HEK293 (cell line): ENCODE measurements around the gene MARCHF10.

Experiments
- CTCF ChIA-PET: fragments of 350-600 bp; formaldehyde crosslinking; extraction: SDS; loops from one replicate; lab custom pipeline; 2021; ENCODE audit warnings: antibody characterized with exemption; lab: Yijun Ruan, JAX
- POLR2A ChIA-PET: fragments of 300-600 bp; formaldehyde crosslinking; extraction: SDS; loops from one replicate; lab custom pipeline; 2020; ENCODE audit warnings: antibody characterized with exemption, inconsistent platforms; lab: Yijun Ruan, JAX
- H3K27ac ChIP-seq: fragments of 200-500 bp; sonication (Bioruptor generic); 2 replicates; pipeline ENCODE4 v1.5.1; 2014; ENCODE audit warnings: low read depth, low read length, control low read depth, inconsistent platforms; ENCODE audit errors: extremely low read depth
- H3K36me3 ChIP-seq, 2 experiments: fragments of 200-500 bp in 1 of 2; sonication (Bioruptor generic) in 1 of 2; 1 replicate in 1 of 2; 2 replicates in 1 of 2; pipeline ENCODE4 v1.5.1; 2014 to 2017; ENCODE audit warnings: inconsistent platforms in 2 of 2, low read length in 2 of 2; ENCODE audit not compliant: control insufficient read depth in 2 of 2, insufficient read depth in 1 of 2
- H3K4me1 ChIP-seq: fragments of 200-500 bp; sonication (Bioruptor generic); 2 replicates; pipeline ENCODE4 v1.5.1; 2014; ENCODE audit warnings: mild to moderate bottlenecking, low read length, inconsistent platforms; ENCODE audit not compliant: control insufficient read depth, insufficient read depth
- H3K4me3 ChIP-seq: 2 replicates; pipeline ENCODE4 v1.5.1; 2011; ENCODE audit warnings: low read depth, mild to moderate bottlenecking, control low read depth, low read length, moderate library complexity
- H3K9me3 ChIP-seq: fragments of 200-500 bp; sonication (Bioruptor generic); 2 replicates; pipeline ENCODE4 v1.5.1; 2014; ENCODE audit warnings: low read depth, low read length, inconsistent platforms; ENCODE audit not compliant: control insufficient read depth, insufficient read depth
- EGR2 ChIP-seq: fragments of 450-650 bp; formaldehyde crosslinking; IDR thresholded peaks from 2 replicates; pipeline ENCODE4 v1.5.1; 2016; ENCODE audit warnings: low read depth, missing biosample characterization, missing genetic modification characterization
- HOXD13 ChIP-seq: sonication (generic); formaldehyde crosslinking; IDR thresholded peaks from 2 replicates; pipeline ENCODE4 v1.8.0; 2022; ENCODE audit warnings: missing genetic modification reagents, borderline replicate concordance
- IKZF3 ChIP-seq: fragments of 450-650 bp; IDR thresholded peaks from 2 replicates; pipeline ENCODE4 v1.5.0; 2018; ENCODE audit warnings: missing biosample characterization, mild to moderate bottlenecking, missing genetic modification characterization, moderate library complexity
- MZF1 ChIP-seq: fragments of 450-650 bp; formaldehyde crosslinking; IDR thresholded peaks from 2 replicates; pipeline ENCODE4 v1.5.1; 2017; ENCODE audit warnings: missing biosample characterization, missing genetic modification characterization, borderline replicate concordance
- OSR2 ChIP-seq: fragments of 450-650 bp; formaldehyde crosslinking; IDR thresholded peaks from 2 replicates; pipeline ENCODE4 v1.5.1; 2016; ENCODE audit warnings: missing biosample characterization, missing genetic modification characterization
- ZBTB17 ChIP-seq: fragments of 450-650 bp; formaldehyde crosslinking; IDR thresholded peaks from 2 replicates; pipeline ENCODE4 v1.5.1; 2016; ENCODE audit warnings: missing biosample characterization, missing genetic modification characterization
- ZIC2 ChIP-seq: fragments of 450-650 bp; formaldehyde crosslinking; IDR thresholded peaks from 2 replicates; pipeline ENCODE4 v1.5.1; 2016; ENCODE audit warnings: missing biosample characterization, missing genetic modification characterization
- ZNF248 ChIP-seq: fragments of 450-650 bp; formaldehyde crosslinking; IDR thresholded peaks from 2 replicates; pipeline ENCODE4 v1.5.1; 2017; ENCODE audit warnings: missing biosample characterization, missing genetic modification characterization
- ZNF280C ChIP-seq: fragments of 450-650 bp; formaldehyde crosslinking; IDR thresholded peaks from 2 replicates; pipeline ENCODE4 v1.5.1; 2016; ENCODE audit warnings: missing biosample characterization, missing genetic modification characterization
- ZNF324 ChIP-seq: fragments of 450-650 bp; formaldehyde crosslinking; IDR thresholded peaks from 2 replicates; pipeline ENCODE4 v1.5.1; 2016; ENCODE audit warnings: missing biosample characterization, missing genetic modification characterization
- ZNF362 ChIP-seq: fragments of 450-650 bp; formaldehyde crosslinking; IDR thresholded peaks from 2 replicates; pipeline ENCODE4 v1.5.1; 2016; ENCODE audit warnings: missing biosample characterization, missing genetic modification characterization
- ZNF416 ChIP-seq: fragments of 450-650 bp; formaldehyde crosslinking; IDR thresholded peaks from 2 replicates; pipeline ENCODE4 v1.5.1; 2016; ENCODE audit warnings: missing biosample characterization, missing genetic modification characterization
- ZNF558 ChIP-seq: fragments of 450-650 bp; formaldehyde crosslinking; IDR thresholded peaks from 2 replicates; pipeline ENCODE4 v1.5.1; 2016; ENCODE audit warnings: missing biosample characterization, missing genetic modification characterization
- ZNF76 ChIP-seq: fragments of 450-650 bp; formaldehyde crosslinking; IDR thresholded peaks from 2 replicates; pipeline ENCODE4; 2016; ENCODE audit warnings: low read depth, missing biosample characterization, missing genetic modification characterization, borderline replicate concordance
- ZSCAN4 ChIP-seq: fragments of 450-650 bp; formaldehyde crosslinking; IDR thresholded peaks from 2 replicates; pipeline ENCODE4 v1.5.1; 2017; ENCODE audit warnings: missing biosample characterization, missing genetic modification characterization
- ZXDB ChIP-seq: fragments of 450-650 bp; formaldehyde crosslinking; IDR thresholded peaks from 2 replicates; pipeline ENCODE4 v1.5.1; 2016; ENCODE audit warnings: missing biosample characterization, missing genetic modification characterization
- TF ChIP-seq, protein P1 (sequence below): fragments of 450-650 bp; formaldehyde crosslinking; IDR thresholded peaks from 2 replicates; pipeline ENCODE4 v1.5.1; 2016; ENCODE audit warnings: missing biosample characterization, missing genetic modification characterization

MARCHF10 gene

DNA sequence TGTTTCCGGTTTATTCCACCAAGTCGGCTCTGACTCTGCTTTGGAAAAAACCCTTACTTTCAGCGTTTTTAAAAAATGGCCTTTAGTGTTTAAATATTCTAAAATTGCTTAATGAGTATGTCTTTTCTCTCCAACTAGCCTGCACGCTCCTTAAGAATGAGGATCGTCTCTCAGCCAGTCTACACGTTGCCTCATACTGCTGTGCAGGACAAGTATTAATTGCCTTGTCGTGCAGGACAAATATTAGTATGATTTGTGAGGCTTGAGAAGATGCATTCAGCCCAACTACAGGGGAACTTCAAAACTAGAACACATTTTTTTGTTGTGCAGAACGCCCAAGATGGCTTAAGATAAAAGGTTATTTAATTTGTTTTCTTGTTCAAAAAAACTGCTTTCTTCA is 61.2 kb downstream of the MARCHF10 start (continued):
- no peak for TF ChIP-seq ZXDB (tag by site-specific recombination)
- TF ChIP-seq, all 188 proteins: peak for 0

GRCh38 chr17:62745806-62746205 is 62.3 kb downstream of the MARCHF10 start:
- ChIA-PET CTCF (no interaction called here), POLR2A (no interaction called here)
- Histone ChIP-seq H3K4me1 (no peaks in the 10 kb centered on the region), H3K4me3 (no peak overlapping the region), H3K27ac (no peak overlapping the region), H3K9me3 (no peaks in the 10 kb centered on the region), H3K36me3 (no peaks in the 10 kb centered on the region)
- TF ChIP-seq ZNF362 (tag by site-specific recombination) = no peak
- no peak for TF ChIP-seq HOXD13
- TF ChIP-seq, protein P1, sequence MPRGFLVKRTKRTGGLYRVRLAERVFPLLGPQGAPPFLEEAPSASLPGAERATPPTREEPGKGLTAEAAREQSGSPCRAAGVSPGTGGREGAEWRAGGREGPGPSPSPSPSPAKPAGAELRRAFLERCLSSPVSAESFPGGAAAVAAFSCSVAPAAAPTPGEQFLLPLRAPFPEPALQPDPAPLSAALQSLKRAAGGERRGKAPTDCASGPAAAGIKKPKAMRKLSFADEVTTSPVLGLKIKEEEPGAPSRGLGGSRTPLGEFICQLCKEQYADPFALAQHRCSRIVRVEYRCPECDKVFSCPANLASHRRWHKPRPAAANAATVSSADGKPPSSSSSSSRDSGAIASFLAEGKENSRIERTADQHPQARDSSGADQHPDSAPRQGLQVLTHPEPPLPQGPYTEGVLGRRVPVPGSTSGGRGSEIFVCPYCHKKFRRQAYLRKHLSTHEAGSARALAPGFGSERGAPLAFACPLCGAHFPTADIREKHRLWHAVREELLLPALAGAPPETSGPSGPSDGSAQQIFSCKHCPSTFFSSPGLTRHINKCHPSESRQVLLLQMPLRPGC (tag by site-specific recombination) = no peak
- no peak for TF ChIP-seq ZNF324 (tag by site-specific recombination)
- no peak for TF ChIP-seq ZNF416 (tag by site-specific recombination)

GRCh38 chr17:62744259-62744658 is 63.9 kb downstream of the MARCHF10 start:
- ChIA-PET POLR2A (no interaction called here), CTCF (interaction anchor here (0.7 kb wide), 1 partner anchor 348 kb away, joined by 3 read pairs; no protein-coding TSS in a partner anchor)
- Histone ChIP-seq H3K36me3 (no peaks in the 10 kb centered on the region), H3K4me1 (no peaks in the 10 kb centered on the region), H3K4me3 (no peak overlapping the region), H3K9me3 (no peaks in the 10 kb centered on the region), H3K27ac (no peak overlapping the region)
- no peak for TF ChIP-seq ZNF76 (tag by site-specific recombination)
- no peak for TF ChIP-seq IKZF3 (tag by site-specific recombination)
- TF ChIP-seq ZNF248 (tag by site-specific recombination) = no peak

DNA sequence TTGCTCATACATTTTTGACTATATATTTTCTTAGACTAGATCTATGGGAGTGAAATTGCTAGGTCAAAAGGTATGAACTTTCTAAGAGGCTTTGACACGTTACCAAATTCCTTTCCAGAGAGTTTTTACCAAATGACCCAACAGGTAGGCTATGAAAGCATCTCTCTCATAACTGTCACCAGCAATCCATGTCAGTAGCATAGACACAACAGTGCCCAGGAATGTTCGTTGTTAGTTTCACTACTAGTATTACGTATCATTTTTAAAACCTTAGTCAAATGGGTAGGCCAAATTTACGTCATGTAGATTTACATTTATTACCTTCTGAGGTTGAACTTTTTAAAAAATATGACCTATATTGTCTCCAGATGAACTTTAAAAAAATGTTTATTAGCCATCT is 66.8 kb downstream of the MARCHF10 start:
- Histone ChIP-seq H3K4me3 (no peak overlapping the region), H3K9me3 (no peaks in the 10 kb centered on the region), H3K36me3 (no peaks in the 10 kb centered on the region), H3K27ac (no peak overlapping the region), H3K4me1 (no peaks in the 10 kb centered on the region)
- ChIA-PET CTCF (no interaction called here), POLR2A (interaction anchor here (1.2 kb wide), 1 partner anchor 13 kb away, joined by 3 read pairs; no protein-coding TSS in a partner anchor)
- no peak for TF ChIP-seq OSR2 (tag by site-specific recombination)
- TF ChIP-seq MZF1 (tag by site-specific recombination) = 0 out of 2 replicates have a peak, but pooled peaks have one; percentile 1

- peaks cover 5% of the 10 kb centered on the region for H3K4me1 ChIP-seq
- no peaks in the 10 kb centered on the region for H3K9me3 ChIP-seq
- H3K4me3 ChIP-seq = no peak overlapping the region
- no peaks in the 10 kb centered on the region for H3K36me3 ChIP-seq
- POLR2A ChIA-PET = interaction anchor here (1.2 kb wide), 1 partner anchor 11 kb away, joined by 3 read pairs; no protein-coding TSS in a partner anchor
- H3K27ac ChIP-seq = no peak overlapping the region
- no peak for TF ChIP-seq ZNF558
- TF ChIP-seq ZSCAN4 (tag by site-specific recombination) = peak; percentile 82
- TF ChIP-seq ZBTB17 (tag by site-specific recombination) = peak; percentile 34; the same call in 1 of the 2 replicates
- no peak for TF ChIP-seq ZNF280C
- no peak for TF ChIP-seq EGR2
- peak; percentile 66 for TF ChIP-seq ZIC2 (tag by site-specific recombination)
- TF ChIP-seq, all 188 proteins: peak for 3
- CTCF ChIA-PET = interaction anchor here (0.6 to 1.1 kb wide), 5 partner anchors 12 to 343 kb away, joined by 3 to 5 read pairs (median 4); no protein-coding TSS in a partner anchor
These were observed 68.3 kb downstream of the MARCHF10 start for GRCh38 chr17:62739645-62740388.
